ENCODE results near the gene TENT4A.

Gene TENT4A

GRCh38 chr5:6757414-6757969 is 44.3 kb downstream of the TENT4A start:
- Histone ChIP-seq H2AFZ (ENCODE audit: low read depth, low read length) (no peak overlapping the region), H3K9me3 (ENCODE audit: low read length) (no peaks in the 10 kb centered on the region), H3K27me3 (ENCODE audit: insufficient read depth, low read length) (no peaks in the 10 kb centered on the region), H3K4me1 (ENCODE audit: insufficient read depth, low read length) (no peaks in the 10 kb centered on the region), H3K36me3 (ENCODE audit: insufficient read depth, low read length) (peaks cover 45% of the 10 kb centered on the region), H3K4me3 (ENCODE audit: low read length) (no peak overlapping the region)

- Histone ChIP-seq H3K4me3 (ENCODE audit: low read length) (no peak overlapping the region), H3K27me3 (ENCODE audit: insufficient read depth, low read length) (no peaks in the 10 kb centered on the region), H3K36me3 (ENCODE audit: insufficient read depth, low read length) (peaks cover 38% of the 10 kb centered on the region), H2AFZ (ENCODE audit: low read depth, low read length) (no peak overlapping the region), H3K4me1 (ENCODE audit: insufficient read depth, low read length) (no peaks in the 10 kb centered on the region), H3K9me3 (ENCODE audit: low read length) (no peaks in the 10 kb centered on the region)
Measured at GRCh38 chr5:6758236-6758635, 45.0 kb downstream of the TENT4A start.

DNA sequence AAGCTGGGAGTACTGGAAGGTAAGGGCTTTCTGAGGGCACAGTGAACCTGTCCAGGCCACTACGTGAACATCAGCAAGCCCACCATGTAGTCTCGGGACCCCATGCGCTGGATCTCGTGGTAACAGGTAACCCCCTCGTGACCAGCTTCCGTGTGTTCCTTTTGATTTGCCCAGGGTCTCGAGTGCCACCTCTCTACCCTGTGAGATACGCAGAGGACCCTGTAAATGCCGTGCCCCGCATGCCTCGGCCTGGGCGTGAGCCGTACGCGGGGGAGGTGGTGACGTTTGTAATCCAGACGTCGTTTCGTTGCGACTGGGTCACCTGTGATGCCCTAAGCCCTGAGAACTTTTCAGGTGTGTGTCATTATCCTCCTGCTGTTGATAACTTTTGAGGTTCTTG is 45.5 kb downstream of the TENT4A start:
- no peak overlapping the region for H3K4me3 ChIP-seq (ENCODE audit: low read length)
- peaks cover 34% of the 10 kb centered on the region for H3K36me3 ChIP-seq (ENCODE audit: insufficient read depth, low read length)
- no peaks in the 10 kb centered on the region for H3K9me3 ChIP-seq (ENCODE audit: low read length)
- H3K4me1 ChIP-seq (ENCODE audit: insufficient read depth, low read length) = no peaks in the 10 kb centered on the region
- no peaks in the 10 kb centered on the region for H3K27me3 ChIP-seq (ENCODE audit: insufficient read depth, low read length)
- no peak overlapping the region for H2AFZ ChIP-seq (ENCODE audit: low read depth, low read length)

- Histone ChIP-seq H3K9me3 (ENCODE audit: low read length) (no peaks in the 10 kb centered on the region), H3K36me3 (ENCODE audit: insufficient read depth, low read length) (peaks cover 28% of the 10 kb centered on the region), H3K4me3 (ENCODE audit: low read length) (no peak overlapping the region), H3K4me1 (ENCODE audit: insufficient read depth, low read length) (no peaks in the 10 kb centered on the region), H3K27me3 (ENCODE audit: insufficient read depth, low read length) (no peaks in the 10 kb centered on the region), H2AFZ (ENCODE audit: low read depth, low read length) (no peak overlapping the region)
Measured at GRCh38 chr5:6759401-6759800, 46.2 kb downstream of the TENT4A start.

DNA sequence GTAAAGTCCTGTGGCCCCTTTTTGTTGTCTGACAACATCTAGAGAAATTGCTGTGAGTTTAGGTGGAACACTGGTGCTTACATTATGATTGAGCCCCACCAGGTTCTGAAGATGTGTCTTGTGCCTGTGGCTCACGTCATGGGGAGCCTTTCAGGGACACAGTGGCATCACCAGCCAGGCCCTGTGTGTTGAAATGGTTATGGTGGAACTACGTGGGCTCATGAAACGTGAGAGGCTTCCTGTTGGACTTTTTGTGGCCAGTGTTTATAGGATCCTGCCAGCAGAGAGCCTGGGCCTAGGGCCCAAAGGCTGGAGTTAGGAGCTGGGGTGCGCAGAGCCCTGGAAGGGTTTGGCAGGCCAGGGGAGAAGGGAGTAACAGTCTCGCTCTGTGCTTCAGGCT is 46.8 kb downstream of the TENT4A start:
- no peaks in the 10 kb centered on the region for H3K4me1 ChIP-seq (ENCODE audit: insufficient read depth, low read length)
- H3K27me3 ChIP-seq (ENCODE audit: insufficient read depth, low read length) = no peaks in the 10 kb centered on the region
- no peaks in the 10 kb centered on the region for H3K9me3 ChIP-seq (ENCODE audit: low read length)
- H3K4me3 ChIP-seq (ENCODE audit: low read length) = no peak overlapping the region
- peaks cover 22% of the 10 kb centered on the region for H3K36me3 ChIP-seq (ENCODE audit: insufficient read depth, low read length)
- no peak overlapping the region for H2AFZ ChIP-seq (ENCODE audit: low read depth, low read length)

GRCh38 chr5:6760686-6761085 is 47.5 kb downstream of the TENT4A start:
- Histone ChIP-seq H2AFZ (ENCODE audit: low read depth, low read length) (no peak overlapping the region), H3K9me3 (ENCODE audit: low read length) (no peaks in the 10 kb centered on the region)

DNA sequence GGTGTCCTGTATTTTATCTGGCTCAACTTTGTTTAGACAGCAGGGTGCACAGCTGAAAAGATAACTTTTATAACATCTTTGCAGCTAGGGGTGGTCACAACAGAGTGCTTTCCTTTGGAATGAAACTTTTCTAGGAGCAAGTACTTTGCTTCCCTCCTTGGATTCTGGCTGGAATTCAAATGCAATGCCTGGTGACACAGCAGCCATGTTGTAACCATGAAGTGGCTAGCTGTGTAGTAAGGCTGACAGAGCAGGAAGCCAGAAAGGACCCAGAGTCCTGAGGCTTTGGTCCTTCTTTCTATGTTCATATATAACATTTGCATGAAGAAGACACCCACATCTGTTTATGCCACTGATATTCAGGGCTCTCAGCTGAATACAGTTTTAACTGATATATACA is 48.1 kb downstream of the TENT4A start:
- Histone ChIP-seq H3K9me3 (ENCODE audit: low read length) (no peaks in the 10 kb centered on the region), H2AFZ (ENCODE audit: low read depth, low read length) (no peak overlapping the region)

More at GRCh38 chr5:6760686-6761085, 47.5 kb downstream of the TENT4A start:
- no peak overlapping the region for H3K4me3 ChIP-seq (ENCODE audit: low read length)
- H3K36me3 ChIP-seq (ENCODE audit: insufficient read depth, low read length) = peaks cover 16% of the 10 kb centered on the region
- no peaks in the 10 kb centered on the region for H3K27me3 ChIP-seq (ENCODE audit: insufficient read depth, low read length)
- no peaks in the 10 kb centered on the region for H3K4me1 ChIP-seq (ENCODE audit: insufficient read depth, low read length)

GRCh38 chr5:6762116-6762515 is 48.9 kb downstream of the TENT4A start:
- no peak overlapping the region for H2AFZ ChIP-seq (ENCODE audit: low read depth, low read length)
- peaks cover 1% of the 10 kb centered on the region for H3K36me3 ChIP-seq (ENCODE audit: insufficient read depth, low read length)
- H3K4me1 ChIP-seq (ENCODE audit: insufficient read depth, low read length) = no peaks in the 10 kb centered on the region
- no peaks in the 10 kb centered on the region for H3K9me3 ChIP-seq (ENCODE audit: low read length)
- no peak overlapping the region for H3K4me3 ChIP-seq (ENCODE audit: low read length)
- no peaks in the 10 kb centered on the region for H3K27me3 ChIP-seq (ENCODE audit: insufficient read depth, low read length)

More for the DNA sequence above, 48.1 kb downstream of the TENT4A start:
- no peak overlapping the region for H3K4me3 ChIP-seq (ENCODE audit: low read length)
- H3K27me3 ChIP-seq (ENCODE audit: insufficient read depth, low read length) = no peaks in the 10 kb centered on the region
- no peaks in the 10 kb centered on the region for H3K4me1 ChIP-seq (ENCODE audit: insufficient read depth, low read length)
- H3K36me3 ChIP-seq (ENCODE audit: insufficient read depth, low read length) = peaks cover 9% of the 10 kb centered on the region

- no peak overlapping the region for H3K4me3 ChIP-seq (ENCODE audit: low read length)
- H3K9me3 ChIP-seq (ENCODE audit: low read length) = no peaks in the 10 kb centered on the region
- H3K36me3 ChIP-seq (ENCODE audit: insufficient read depth, low read length) = no peaks in the 10 kb centered on the region
- no peaks in the 10 kb centered on the region for H3K27me3 ChIP-seq (ENCODE audit: insufficient read depth, low read length)
- no peak overlapping the region for H2AFZ ChIP-seq (ENCODE audit: low read depth, low read length)
- no peaks in the 10 kb centered on the region for H3K4me1 ChIP-seq (ENCODE audit: insufficient read depth, low read length)
Measured at GRCh38 chr5:6762697-6763096, 49.5 kb downstream of the TENT4A start.

- no peak overlapping the region for H3K4me3 ChIP-seq (ENCODE audit: low read length)
- no peaks in the 10 kb centered on the region for H3K4me1 ChIP-seq (ENCODE audit: insufficient read depth, low read length)
- no peak overlapping the region for H2AFZ ChIP-seq (ENCODE audit: low read depth, low read length)
- no peaks in the 10 kb centered on the region for H3K27me3 ChIP-seq (ENCODE audit: insufficient read depth, low read length)
- no peaks in the 10 kb centered on the region for H3K36me3 ChIP-seq (ENCODE audit: insufficient read depth, low read length)
- H3K9me3 ChIP-seq (ENCODE audit: low read length) = no peaks in the 10 kb centered on the region
Measured at GRCh38 chr5:6763191-6763590, 50.0 kb downstream of the TENT4A start.

- no peak overlapping the region for H2AFZ ChIP-seq (ENCODE audit: low read depth, low read length)
- H3K4me1 ChIP-seq (ENCODE audit: insufficient read depth, low read length) = no peaks in the 10 kb centered on the region
- no peaks in the 10 kb centered on the region for H3K36me3 ChIP-seq (ENCODE audit: insufficient read depth, low read length)
- H3K27me3 ChIP-seq (ENCODE audit: insufficient read depth, low read length) = no peaks in the 10 kb centered on the region
- no peak overlapping the region for H3K4me3 ChIP-seq (ENCODE audit: low read length)
- no peaks in the 10 kb centered on the region for H3K9me3 ChIP-seq (ENCODE audit: low read length)
Measured at GRCh38 chr5:6765612-6766525, 52.6 kb downstream of the TENT4A start.

DNA sequence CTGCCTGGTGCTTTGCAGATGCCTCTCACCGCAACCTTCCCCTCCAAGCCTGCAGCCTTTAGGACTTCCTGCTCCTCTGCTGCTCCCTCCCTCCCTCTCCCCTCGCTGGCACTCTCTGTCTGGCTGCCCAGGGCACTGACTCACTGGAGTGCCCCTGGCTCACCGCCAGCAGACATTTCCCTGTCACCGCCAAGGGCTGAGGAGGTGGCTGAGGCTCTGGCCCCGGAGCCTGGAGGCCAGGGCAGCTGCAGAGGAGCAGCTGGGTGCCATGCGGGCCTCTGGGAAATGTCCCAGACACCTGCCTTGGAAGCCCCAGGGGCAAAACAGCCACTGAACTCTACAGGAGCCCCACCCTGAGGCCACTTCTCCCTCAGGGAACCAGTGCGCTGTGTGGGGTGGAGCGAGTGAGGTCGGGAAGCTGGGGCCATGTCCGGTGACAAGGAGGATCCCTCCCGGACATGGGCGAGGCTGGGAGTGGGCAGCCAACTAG is 53.4 kb downstream of the TENT4A start:
- Histone ChIP-seq H3K9me3 (ENCODE audit: low read length) (no peaks in the 10 kb centered on the region), H3K4me3 (ENCODE audit: low read length) (no peak overlapping the region), H3K36me3 (ENCODE audit: insufficient read depth, low read length) (no peaks in the 10 kb centered on the region), H2AFZ (ENCODE audit: low read depth, low read length) (no peak overlapping the region), H3K4me1 (ENCODE audit: insufficient read depth, low read length) (no peaks in the 10 kb centered on the region), H3K27me3 (ENCODE audit: insufficient read depth, low read length) (no peaks in the 10 kb centered on the region)

- Histone ChIP-seq H2AFZ (ENCODE audit: low read depth, low read length) (no peak overlapping the region), H3K9me3 (ENCODE audit: low read length) (no peaks in the 10 kb centered on the region), H3K4me1 (ENCODE audit: insufficient read depth, low read length) (no peaks in the 10 kb centered on the region), H3K27me3 (ENCODE audit: insufficient read depth, low read length) (no peaks in the 10 kb centered on the region), H3K36me3 (ENCODE audit: insufficient read depth, low read length) (no peaks in the 10 kb centered on the region), H3K4me3 (ENCODE audit: low read length) (no peak overlapping the region)
Measured at GRCh38 chr5:6767481-6768063, 54.3 kb downstream of the TENT4A start.

Data from neuron (in vitro differentiated cells).